ENCODE measurements around the gene S1PR3.

The S1PR3 gene

GRCh38 chr9:88990041-88990728 is 1.1 kb upstream of the S1PR3 start:
- in situ Hi-C loops (cut with HindIII; ENCODE audit: low pct_ligation_motif_present, low sequenced_read_pairs) = no loop called here
- Histone ChIP-seq H3K27me3 (replicated peaks) (no peaks in the 10 kb centered on the region), H3K36me3 (replicated peaks) (peaks cover 20% of the 10 kb centered on the region), H3K27ac (no peak overlapping the region), H3K4me3 (ENCODE audit: low read depth, low read length) (peak overlapping the region; percentile 97)
- no peak for DNase-seq
- TF ChIP-seq, protein P1, sequence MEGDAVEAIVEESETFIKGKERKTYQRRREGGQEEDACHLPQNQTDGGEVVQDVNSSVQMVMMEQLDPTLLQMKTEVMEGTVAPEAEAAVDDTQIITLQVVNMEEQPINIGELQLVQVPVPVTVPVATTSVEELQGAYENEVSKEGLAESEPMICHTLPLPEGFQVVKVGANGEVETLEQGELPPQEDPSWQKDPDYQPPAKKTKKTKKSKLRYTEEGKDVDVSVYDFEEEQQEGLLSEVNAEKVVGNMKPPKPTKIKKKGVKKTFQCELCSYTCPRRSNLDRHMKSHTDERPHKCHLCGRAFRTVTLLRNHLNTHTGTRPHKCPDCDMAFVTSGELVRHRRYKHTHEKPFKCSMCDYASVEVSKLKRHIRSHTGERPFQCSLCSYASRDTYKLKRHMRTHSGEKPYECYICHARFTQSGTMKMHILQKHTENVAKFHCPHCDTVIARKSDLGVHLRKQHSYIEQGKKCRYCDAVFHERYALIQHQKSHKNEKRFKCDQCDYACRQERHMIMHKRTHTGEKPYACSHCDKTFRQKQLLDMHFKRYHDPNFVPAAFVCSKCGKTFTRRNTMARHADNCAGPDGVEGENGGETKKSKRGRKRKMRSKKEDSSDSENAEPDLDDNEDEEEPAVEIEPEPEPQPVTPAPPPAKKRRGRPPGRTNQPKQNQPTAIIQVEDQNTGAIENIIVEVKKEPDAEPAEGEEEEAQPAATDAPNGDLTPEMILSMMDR (IDR thresholded peaks at IDR 0.05; ENCODE audit: low read depth, low read length, missing control alignments) = no peak

GRCh38 chr9:88990729-88991065 is 571 bp upstream of the S1PR3 start:
- H3K4me3 ChIP-seq (ENCODE audit: low read depth, low read length) = peak overlapping the region; percentile 97
- H3K27ac ChIP-seq = peak overlapping the region; percentile 1
- no peaks in the 10 kb centered on the region for H3K27me3 ChIP-seq (replicated peaks)

DNA sequence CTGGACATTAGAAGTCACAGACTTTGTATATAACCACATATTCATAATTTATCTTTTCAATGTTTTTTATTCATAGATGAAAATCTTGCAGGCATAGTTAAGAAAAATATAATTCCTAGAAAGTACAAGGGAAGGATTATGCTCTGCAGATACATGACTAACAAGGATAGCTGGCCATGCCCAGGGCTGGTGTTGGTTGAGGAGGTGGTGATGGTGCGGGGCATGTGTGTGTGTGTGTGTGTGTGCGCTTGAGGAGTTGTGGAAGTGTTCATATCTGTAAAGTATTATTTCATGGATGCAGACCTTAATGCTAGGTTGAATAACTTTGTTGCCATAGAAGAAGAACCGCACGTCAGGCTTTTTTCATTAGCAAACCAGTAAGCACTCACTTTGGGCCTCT is 1.3 kb downstream of the S1PR3 start:
- TF ChIP-seq, protein P1 (IDR thresholded peaks at IDR 0.05; ENCODE audit: low read depth, low read length, missing control alignments) = no peak
- no peaks in the 10 kb centered on the region for H3K27me3 ChIP-seq (replicated peaks)
- peak overlapping the region; percentile 97 for H3K4me3 ChIP-seq (ENCODE audit: low read depth, low read length)
- H3K27ac ChIP-seq = peak overlapping the region; percentile 73
- peaks cover 43% of the 10 kb centered on the region for H3K36me3 ChIP-seq (replicated peaks)
- in situ Hi-C loops (cut with HindIII; ENCODE audit: low pct_ligation_motif_present, low sequenced_read_pairs) = no loop called here
- DNase-seq = no peak

More at GRCh38 chr9:88990729-88991065, 571 bp upstream of the S1PR3 start:
- no peak for DNase-seq
- H3K36me3 ChIP-seq (replicated peaks) = peaks cover 25% of the 10 kb centered on the region
- in situ Hi-C loops (cut with HindIII; ENCODE audit: low pct_ligation_motif_present, low sequenced_read_pairs) = no loop called here
- TF ChIP-seq, protein P1 (IDR thresholded peaks at IDR 0.05; ENCODE audit: low read depth, low read length, missing control alignments) = peak; percentile 46

GRCh38 chr9:88993327-88993726 is 2.1 kb downstream of the S1PR3 start:
- H3K27me3 ChIP-seq (replicated peaks) = no peaks in the 10 kb centered on the region
- DNase-seq = no peak
- H3K36me3 ChIP-seq (replicated peaks) = peaks cover 51% of the 10 kb centered on the region
- peak overlapping the region; percentile 73 for H3K27ac ChIP-seq
- in situ Hi-C loops (cut with HindIII; ENCODE audit: low pct_ligation_motif_present, low sequenced_read_pairs) = no loop called here
- TF ChIP-seq, protein P1 (IDR thresholded peaks at IDR 0.05; ENCODE audit: low read depth, low read length, missing control alignments) = no peak
- H3K4me3 ChIP-seq (ENCODE audit: low read depth, low read length) = peak overlapping the region; percentile 97

DNA sequence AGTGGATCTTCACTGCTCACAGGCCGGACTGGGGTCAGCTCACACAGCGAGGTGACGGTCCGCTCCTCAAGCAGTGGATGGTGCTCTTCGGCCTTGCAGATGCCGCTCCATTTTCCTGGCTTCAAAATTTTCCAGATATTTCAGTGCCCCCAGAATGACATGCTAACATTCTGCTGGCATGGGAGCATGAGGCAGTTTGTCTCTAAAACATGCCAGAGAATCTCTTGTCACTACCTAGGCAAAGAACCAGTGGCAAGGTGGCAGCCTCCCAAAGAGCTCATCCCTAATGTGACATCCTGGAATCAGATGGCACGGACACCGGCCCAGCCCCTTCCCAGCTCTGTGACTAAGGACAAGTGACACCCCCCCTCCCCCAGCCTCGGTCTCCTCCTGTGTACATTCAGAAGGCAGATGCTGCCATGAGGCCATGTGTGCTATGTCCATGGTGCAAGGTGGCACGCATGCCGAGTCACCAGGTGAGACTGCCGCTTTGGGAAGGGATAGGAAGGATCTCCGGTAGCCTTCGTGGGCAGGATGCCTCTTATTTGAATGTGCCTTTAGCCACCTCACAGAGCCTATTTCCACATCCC is 2.7 kb downstream of the S1PR3 start:
- in situ Hi-C loops (cut with HindIII; ENCODE audit: low pct_ligation_motif_present, low sequenced_read_pairs) = no loop called here
- peak overlapping the region; percentile 97 for H3K4me3 ChIP-seq (ENCODE audit: low read depth, low read length)
- peak overlapping the region; percentile 73 for H3K27ac ChIP-seq

More for the DNA sequence above, 2.7 kb downstream of the S1PR3 start:
- no peak for DNase-seq
- TF ChIP-seq, protein P1 (IDR thresholded peaks at IDR 0.05; ENCODE audit: low read depth, low read length, missing control alignments) = no peak
- no peaks in the 10 kb centered on the region for H3K27me3 ChIP-seq (replicated peaks)
- peaks cover 57% of the 10 kb centered on the region for H3K36me3 ChIP-seq (replicated peaks)
